NCI-H187 treated with DMSO at 0.1 percent for 48 hours (cell line): Measurements from ENCODE around the gene NAPB.

Experiments
- DNase-seq: peaks from one replicate; lab custom pipeline; 2025; lab: John Stamatoyannopoulos, UW

Gene NAPB

GRCh38 chr20:23437126-23437899 lies 16.0 kb upstream of the NAPB start:
- no peak for DNase-seq

- no peak for DNase-seq
Measured at GRCh38 chr20:23436681-23437080, 15.4 kb upstream of the NAPB start.

DNA sequence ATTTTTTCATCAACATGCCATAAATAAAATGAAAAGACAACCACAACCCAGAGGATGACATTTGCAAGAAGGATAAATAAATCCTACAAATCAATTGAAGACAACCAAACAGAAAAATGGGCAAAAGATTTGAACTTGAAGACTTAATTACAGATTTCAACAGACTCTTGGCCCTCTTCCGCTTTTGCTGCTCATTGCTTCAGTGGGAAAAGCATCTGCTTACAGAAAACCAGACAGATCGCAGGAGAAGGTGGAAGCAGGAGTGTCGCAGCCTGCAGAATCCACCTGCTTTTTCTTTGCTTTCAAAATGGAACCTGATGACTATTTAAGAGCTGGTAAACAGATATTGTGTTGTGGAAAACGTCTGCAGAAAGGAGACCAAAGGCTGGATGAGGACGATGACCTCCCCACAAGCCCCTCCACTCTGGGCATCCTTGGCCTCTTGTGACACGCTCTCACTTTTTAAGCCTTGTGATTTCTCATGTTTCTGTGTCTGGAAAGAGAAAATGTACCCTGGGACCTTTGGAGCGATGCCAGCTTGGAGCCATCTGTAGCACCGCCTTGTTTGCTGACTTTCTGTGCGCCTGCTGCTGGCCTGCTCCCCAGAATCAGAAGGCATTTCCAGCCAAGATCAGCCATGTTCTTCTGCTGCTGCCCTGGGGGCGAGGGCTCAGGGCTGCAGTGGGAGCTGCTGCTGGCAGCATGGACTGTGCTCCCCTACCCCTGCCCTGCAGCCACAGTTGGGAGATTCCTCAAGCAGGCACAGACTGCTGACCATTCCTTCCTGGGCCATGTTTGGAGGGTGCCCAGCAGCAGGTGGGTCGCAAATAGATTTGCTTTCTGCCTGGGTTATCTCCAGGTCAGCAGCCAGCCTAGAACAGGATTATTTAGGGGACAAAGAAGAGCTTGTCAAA lies 14.6 kb upstream of the NAPB start:
- DNase-seq = no peak

GRCh38 chr20:23434521-23435313 lies 13.4 kb upstream of the NAPB start:
- no peak for DNase-seq

GRCh38 chr20:23433628-23434027 lies 12.3 kb upstream of the NAPB start:
- DNase-seq = no peak

DNA sequence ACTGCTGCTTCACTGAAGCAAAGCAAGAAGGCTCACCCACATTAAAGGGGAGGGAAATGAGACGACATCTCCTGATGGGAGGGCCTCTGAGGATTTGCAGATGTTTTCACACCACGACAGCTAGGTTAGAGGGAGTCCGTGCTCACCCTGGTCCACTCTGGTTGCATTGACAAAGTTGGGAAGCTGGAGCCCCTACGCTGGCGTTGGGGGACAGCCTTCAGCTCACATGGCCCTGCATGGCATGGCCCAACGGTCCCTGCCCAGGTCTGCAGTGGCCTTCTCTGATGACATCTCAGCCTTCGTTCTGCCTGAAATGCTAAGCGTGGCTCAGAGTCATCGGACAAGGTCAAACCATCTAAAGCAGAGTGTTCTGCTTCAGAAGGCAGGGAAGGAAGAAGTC lies 3.8 kb upstream of the NAPB start:
- no peak for DNase-seq

DNA sequence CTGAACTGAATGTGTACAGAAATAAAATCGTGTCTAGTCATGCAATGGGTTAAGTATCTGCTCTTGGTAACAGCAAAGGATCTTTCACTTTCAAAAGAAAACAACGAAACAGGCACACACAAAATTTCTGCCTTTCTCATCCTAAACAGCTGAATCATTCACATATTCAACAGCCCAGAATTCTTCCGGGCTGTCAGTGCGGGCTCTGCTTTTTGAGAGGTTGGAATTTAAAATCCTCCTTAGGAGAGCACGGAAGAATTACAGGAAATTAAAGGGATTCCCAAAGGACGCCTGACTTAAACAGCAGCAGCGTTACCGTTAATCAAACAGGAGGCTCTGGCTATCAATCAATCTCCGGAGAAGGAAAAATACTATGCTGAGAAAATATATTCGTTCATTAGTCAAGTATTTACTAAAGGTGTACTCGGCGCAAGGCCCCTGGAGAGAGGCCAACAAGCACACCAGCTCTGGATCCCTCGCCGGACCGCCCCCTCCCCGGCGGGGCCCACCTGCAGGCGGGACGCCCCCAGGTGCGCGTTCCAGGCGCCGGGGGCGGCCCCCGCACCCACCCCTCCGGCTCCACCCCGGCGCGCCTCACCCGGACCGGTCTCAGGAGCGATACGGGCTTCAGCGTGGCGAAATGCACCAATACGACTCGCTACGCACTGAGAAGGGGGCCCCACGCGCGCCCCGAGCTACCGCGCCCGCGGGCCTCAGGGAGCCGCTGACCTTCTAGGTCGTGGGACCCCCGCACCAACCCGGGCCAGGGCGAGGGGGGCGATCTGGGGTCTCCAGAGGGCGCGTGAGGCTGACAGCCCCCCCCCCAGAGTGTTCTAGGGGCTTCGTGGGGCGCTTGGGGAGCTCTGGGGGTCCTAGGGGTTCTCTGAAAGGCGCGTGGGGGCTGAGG lies 1.0 kb downstream of the NAPB start:
- DNase-seq = no peak

- no peak for DNase-seq
Measured at GRCh38 chr20:23419657-23419994, 1.7 kb downstream of the NAPB start.

- DNase-seq = no peak
Measured at GRCh38 chr20:23417861-23418260, 3.4 kb downstream of the NAPB start.

DNA sequence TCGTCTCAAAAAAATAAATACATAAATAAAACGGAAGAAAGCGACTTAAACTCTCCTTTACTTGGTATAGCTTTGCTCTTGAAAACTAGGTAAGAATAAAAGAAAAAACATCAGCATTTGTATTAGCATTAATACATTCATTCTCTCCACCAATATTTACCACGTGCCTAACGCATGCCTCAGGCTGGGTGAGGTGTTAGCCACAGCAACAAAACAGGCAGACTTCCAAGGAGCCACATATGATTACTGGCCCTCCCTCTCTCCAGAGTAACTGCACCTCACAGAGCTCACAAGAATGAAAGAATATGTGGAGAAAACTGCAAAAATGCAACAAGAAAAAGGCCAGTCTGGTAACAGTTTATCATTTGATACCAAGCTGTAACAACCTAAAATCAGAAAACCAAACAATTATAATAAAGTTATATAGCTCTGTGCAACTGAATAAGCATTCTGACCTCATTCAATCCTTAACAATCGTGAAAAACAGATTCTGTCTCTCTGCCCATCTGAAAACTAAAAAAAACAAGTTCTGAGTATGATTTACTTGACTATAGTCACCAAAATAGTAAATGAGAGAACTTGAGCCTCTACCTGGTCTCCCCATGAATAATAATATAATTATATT lies 5.2 kb downstream of the NAPB start:
- no peak for DNase-seq

GRCh38 chr20:23415555-23415954 lies 5.7 kb downstream of the NAPB start:
- DNase-seq = no peak

DNA sequence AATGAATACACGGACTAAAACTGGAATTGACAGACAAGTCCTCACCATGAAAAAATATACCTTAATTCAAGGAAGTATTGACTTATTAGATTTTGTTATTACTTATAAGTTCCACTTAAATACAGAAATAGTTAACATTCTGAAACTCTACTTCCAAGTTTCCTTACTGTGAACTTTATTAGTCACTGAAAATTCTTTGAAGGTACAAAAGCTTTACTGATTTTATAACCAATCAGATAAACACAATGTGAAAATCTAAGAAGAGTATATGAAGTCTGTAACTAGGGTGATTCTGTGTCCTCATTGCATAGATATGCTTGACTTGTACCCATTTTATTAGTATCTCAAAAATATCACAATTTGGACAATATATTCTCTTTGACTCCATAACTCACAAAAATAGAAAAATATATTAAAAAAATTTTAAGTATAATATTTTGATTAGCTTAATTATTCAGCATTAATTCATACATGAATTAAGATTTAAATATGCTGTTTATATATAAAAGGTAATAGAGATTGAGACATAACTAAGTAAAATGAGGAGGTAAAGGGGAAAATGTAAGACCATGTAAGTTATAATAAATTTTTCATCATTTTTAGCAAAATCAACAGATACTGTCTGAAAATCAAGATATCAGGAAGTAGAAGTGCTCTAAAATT lies 6.6 kb downstream of the NAPB start:
- DNase-seq = no peak

GRCh38 chr20:23413862-23414422 lies 7.3 kb downstream of the NAPB start:
- DNase-seq = no peak

DNA sequence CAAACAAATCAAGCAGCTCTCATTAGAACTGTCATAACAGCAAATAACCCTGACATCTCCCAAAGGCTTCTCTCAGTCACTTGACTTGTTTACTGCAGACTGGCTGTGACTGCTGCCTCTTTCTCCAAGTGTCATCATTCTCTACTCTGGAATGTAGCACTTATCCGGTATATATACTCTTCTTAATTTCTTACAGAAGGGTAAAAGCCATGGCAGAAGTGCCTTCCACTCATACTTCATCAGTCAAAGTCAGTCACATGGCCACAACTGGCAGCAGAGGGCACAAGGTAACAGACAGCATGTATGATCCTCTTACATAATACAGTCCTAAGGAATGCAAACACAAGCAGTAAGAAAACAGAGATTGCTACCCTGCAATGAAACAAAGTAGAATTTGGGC lies 9.3 kb downstream of the NAPB start:
- no peak for DNase-seq

DNA sequence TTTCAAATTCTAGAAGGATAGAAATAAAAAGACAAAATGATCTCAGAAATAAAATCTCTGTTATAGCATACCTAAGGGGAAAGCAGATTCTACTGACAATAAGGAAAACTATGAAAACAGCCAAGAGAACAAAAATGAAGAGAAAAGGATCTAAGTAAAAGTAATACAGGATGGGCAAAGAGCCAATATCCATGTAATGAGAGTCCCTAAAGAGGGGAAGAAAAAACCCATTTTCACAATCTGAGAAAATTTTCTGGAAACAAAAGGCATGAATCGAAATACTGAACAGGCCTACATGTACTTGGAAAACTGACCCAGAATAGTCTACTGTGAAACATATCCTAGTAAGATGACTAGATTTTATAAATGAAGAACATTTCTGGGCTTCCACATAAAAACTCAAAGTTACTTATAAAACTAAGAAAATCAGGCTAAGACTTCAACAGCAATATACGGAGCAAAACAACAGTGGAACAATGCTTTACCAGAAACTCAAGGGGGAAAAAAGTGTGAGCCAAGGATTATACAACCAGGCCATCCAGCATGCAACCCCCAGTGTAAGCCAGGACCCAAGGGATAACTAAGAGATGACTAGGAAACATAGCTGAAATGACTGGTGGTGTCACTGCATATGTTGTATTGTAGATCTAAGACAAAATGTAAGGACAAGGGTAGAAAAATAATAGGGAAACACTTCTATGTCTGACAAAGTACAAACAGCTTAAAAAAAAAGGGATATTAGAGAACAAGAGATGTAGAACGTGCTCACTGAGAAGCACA lies 10.2 kb downstream of the NAPB start:
- DNase-seq = no peak

DNA sequence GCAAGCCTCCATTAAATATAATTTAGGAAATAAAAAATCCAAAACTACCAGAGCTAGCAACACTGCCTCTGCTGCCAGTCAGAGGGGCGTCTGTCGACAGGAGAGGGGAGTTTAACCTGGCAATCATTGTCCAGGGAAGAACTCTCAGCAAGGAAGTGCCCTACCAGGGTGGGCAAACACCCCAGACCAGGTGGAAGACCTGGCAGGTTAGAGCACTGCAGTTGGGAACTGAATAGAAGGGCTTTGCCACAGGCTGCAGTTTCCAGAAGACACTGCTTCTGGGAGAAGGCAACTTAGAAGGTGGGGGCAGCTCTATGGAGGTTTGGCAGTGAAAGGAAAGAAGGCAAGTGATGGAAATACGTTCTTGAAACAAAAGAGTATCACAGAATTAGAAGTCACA lies 11.5 kb downstream of the NAPB start:
- DNase-seq = no peak

DNA sequence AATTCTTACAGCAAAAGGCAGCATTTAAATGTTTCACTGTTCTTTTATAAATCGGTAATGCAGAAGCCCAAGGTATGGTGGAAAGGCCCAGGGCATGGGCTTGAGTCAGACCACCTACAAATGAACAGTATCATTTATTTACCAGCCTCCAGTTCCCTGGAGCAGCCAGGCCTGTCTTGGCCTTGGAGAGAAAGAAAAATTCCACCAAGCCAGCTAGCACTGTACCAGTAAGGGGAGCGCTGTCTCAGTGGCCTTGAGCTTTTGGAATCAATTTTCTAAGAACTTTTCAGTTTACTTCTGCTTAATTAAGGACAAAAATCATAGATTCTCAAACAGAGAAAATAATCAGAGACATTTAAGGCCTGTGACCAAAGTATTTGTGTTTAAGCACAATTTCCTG lies 12.3 kb downstream of the NAPB start:
- no peak for DNase-seq

- DNase-seq = no peak
Measured at GRCh38 chr20:23407781-23408464, 13.4 kb downstream of the NAPB start.

- no peak for DNase-seq
Measured at GRCh38 chr20:23406880-23407279, 14.4 kb downstream of the NAPB start.
